CD4-positive, alpha-beta T cell (primary cell): ENCODE data around the gene MAP3K14. TPM values are rescaled to one million over a fixed set of nuclear protein-coding genes. Genes with fewer than 3 reads are reported as not detected.
A peak's percentile ranks its signal among the peaks of the same experiment; 100 is the strongest.

Source experiments
- ATAC-seq: fragments of 200-7000 bp; cut with Tn5 transposase; one replicate; pipeline ENCODE4 v1.10.0; 2022; ENCODE audit warnings: mild to moderate bottlenecking; ENCODE audit not compliant: poor library complexity
- CTCF ChIA-PET: fragments of 350-600 bp; sonication (Branson Sonifier 250); formaldehyde crosslinking; loops from one replicate; lab custom pipeline; 2021; ENCODE audit warnings: antibody characterized with exemption, inconsistent platforms; lab: Charles Lee
- POLR2A ChIA-PET: fragments of 350-600 bp; sonication (Branson Sonifier 250); formaldehyde crosslinking; loops from one replicate; lab custom pipeline; 2021; ENCODE audit warnings: antibody characterized with exemption, inconsistent platforms; lab: Charles Lee
- DNase-seq, 14 experiments: peaks; one replicate each; pipeline ENCODE4 v3.0.0-alpha.2; 2013 to 2020; ENCODE audit warnings: mixed read lengths in 2 of 14
- H3K27ac ChIP-seq, 2 donors: one replicate each; pipeline versions ENCODE4 v1.5.1 to v1.7.0; 2013; ENCODE audit warnings: low read length in 2 of 2, low read depth in 1 of 2, mild to moderate bottlenecking in 1 of 2
- H3K27me3 ChIP-seq, 2 experiments: 1 replicate in 1 of 2; 2 replicates in 1 of 2; pipeline versions ENCODE4 v1.6.1 to v1.7.0; 2013; ENCODE audit warnings: low read length in 2 of 2, control low read depth in 1 of 2, mild to moderate bottlenecking in 1 of 2, moderate library complexity in 1 of 2; ENCODE audit not compliant: insufficient read depth in 2 of 2, control insufficient read depth in 1 of 2
- H3K36me3 ChIP-seq: one replicate; pipeline ENCODE4 v1.6.1; 2013; ENCODE audit warnings: low read length, control low read depth; ENCODE audit not compliant: insufficient read depth
- H3K4me1 ChIP-seq: one replicate; pipeline ENCODE4 v1.6.1; 2013; ENCODE audit warnings: low read length, control low read depth; ENCODE audit not compliant: insufficient read depth
- H3K4me3 ChIP-seq: one replicate; pipeline ENCODE4 v1.5.1; 2013; ENCODE audit warnings: mild to moderate bottlenecking, low read length, moderate library complexity
- H3K9me3 ChIP-seq, 2 experiments: 1 replicate in 1 of 2; 2 replicates in 1 of 2; pipeline versions ENCODE4 v1.6.1 to v1.7.0; 2013; ENCODE audit warnings: low read length in 2 of 2, mild to moderate bottlenecking in 2 of 2, control low read depth in 1 of 2, moderate library complexity in 1 of 2; ENCODE audit not compliant: control insufficient read depth in 1 of 2, insufficient read depth in 1 of 2
- H3K27ac Mint-ChIP-seq: one replicate; pipeline ENCODE4 v1.8.0; 2020; ENCODE audit warnings: mixed read lengths
- H3K27me3 Mint-ChIP-seq: one replicate; pipeline ENCODE4 v1.8.0; 2021; ENCODE audit warnings: mixed read lengths
- H3K36me3 Mint-ChIP-seq: one replicate; pipeline ENCODE4 v1.8.0; 2021; ENCODE audit warnings: low read depth, mixed read lengths
- H3K4me1 Mint-ChIP-seq: one replicate; pipeline ENCODE4 v1.8.0; 2021; ENCODE audit warnings: low read depth, mixed read lengths
- H3K4me3 Mint-ChIP-seq: one replicate; pipeline ENCODE4 v1.8.0; 2020; ENCODE audit warnings: mild to moderate bottlenecking, mixed read lengths
- H3K9me3 Mint-ChIP-seq: one replicate; pipeline ENCODE4 v1.8.0; 2020; ENCODE audit warnings: mixed read lengths
- CTCF ChIP-seq: fragments of 200-600 bp; IDR thresholded peaks from one replicate; pipeline ENCODE4 v1.8.0; 2022; ENCODE audit warnings: antibody characterized with exemption, mild to moderate bottlenecking
- intact Hi-C, 2 experiments: fragments of 100-400 bp; cut with DNase I in 1 of 2; cut with micrococcal nuclease in 1 of 2; formaldehyde crosslinking; loops; one replicate each; pipeline versions ENCODE4 v1.15.1 to v1.9.0; 2023 to 2025; cut with DNase I, micrococcal nuclease
- total RNA-seq, 174 experiments: library from RNA in 2 of 174; stranded (reverse) in 2 of 174; gene quantifications; one replicate each; pipeline ENCODE4 v1.2.3 and lab custom pipeline; 2021 to 2026

Gene MAP3K14
- total RNA-seq, 2 experiments from 2014 or later, result 41.4 to 46.5 TPM

- no peaks in the 10 kb centered on the region for H3K27me3 Mint-ChIP-seq
- H3K4me3 ChIP-seq, result no peak overlapping the region
- TF ChIP-seq CTCF, result no peak
- H3K9me3 ChIP-seq, result no peaks in the 10 kb centered on the region
- ATAC-seq (no peak), DNase-seq (peak in 1 of 14 experiments; percentile 10)
- intact Hi-C loops, result no loop called here
- H3K4me3 Mint-ChIP-seq, result no peak overlapping the region
- H3K27me3 ChIP-seq, result peaks cover 0 to 3% of the 10 kb centered on the region in 2 experiments
- CTCF ChIA-PET, result no interaction called here
- POLR2A ChIA-PET, result no interaction called here
- H3K9me3 Mint-ChIP-seq, result no peaks in the 10 kb centered on the region
- H3K27ac ChIP-seq, result no peak overlapping the region
- H3K4me1 Mint-ChIP-seq, result no peaks in the 10 kb centered on the region
- H3K36me3 ChIP-seq, result no peaks in the 10 kb centered on the region
- H3K4me1 ChIP-seq, result no peaks in the 10 kb centered on the region
- H3K36me3 Mint-ChIP-seq, result no peaks in the 10 kb centered on the region
- no peak overlapping the region for H3K27ac Mint-ChIP-seq
These were observed 23.1 kb upstream of the MAP3K14 start for GRCh38 chr17:45339646-45340605.

- H3K36me3 Mint-ChIP-seq, result no peaks in the 10 kb centered on the region
- H3K27ac Mint-ChIP-seq, result no peak overlapping the region
- no peak overlapping the region for H3K4me3 Mint-ChIP-seq
- no peak for TF ChIP-seq CTCF
- Histone ChIP-seq H3K4me3 (no peak overlapping the region), H3K4me1 (no peaks in the 10 kb centered on the region), H3K27me3 (peaks cover 0 to 3% of the 10 kb centered on the region in 2 experiments), H3K27ac (no peak overlapping the region), H3K36me3 (no peaks in the 10 kb centered on the region), H3K9me3 (no peaks in the 10 kb centered on the region)
- DNase-seq (peak in 1 of 14 experiments; percentile 5), ATAC-seq (no peak)
- H3K4me1 Mint-ChIP-seq, result no peaks in the 10 kb centered on the region
- intact Hi-C loops, result no loop called here
- ChIA-PET CTCF (no interaction called here), POLR2A (no interaction called here)
- H3K9me3 Mint-ChIP-seq, result no peaks in the 10 kb centered on the region
- no peaks in the 10 kb centered on the region for H3K27me3 Mint-ChIP-seq
These were observed 22.2 kb upstream of the MAP3K14 start for GRCh38 chr17:45338996-45339535.

- Mint-ChIP-seq H3K27ac (no peak overlapping the region), H3K9me3 (no peaks in the 10 kb centered on the region), H3K4me3 (no peak overlapping the region), H3K27me3 (no peaks in the 10 kb centered on the region), H3K36me3 (no peaks in the 10 kb centered on the region), H3K4me1 (no peaks in the 10 kb centered on the region)
- H3K27me3 ChIP-seq, result peaks cover 0 to 3% of the 10 kb centered on the region in 2 experiments
- ChIA-PET CTCF (no interaction called here), POLR2A (no interaction called here)
- no peaks in the 10 kb centered on the region for H3K9me3 ChIP-seq
- ATAC-seq (no peak), DNase-seq (peak in 1 of 14 experiments; percentile 16)
- TF ChIP-seq CTCF, result no peak
- peaks cover under 1% of the 10 kb centered on the region for H3K4me1 ChIP-seq
- H3K27ac ChIP-seq, result no peak overlapping the region
- intact Hi-C loops, result no loop called here
- no peak overlapping the region for H3K4me3 ChIP-seq
- H3K36me3 ChIP-seq, result no peaks in the 10 kb centered on the region
These were observed 21.4 kb upstream of the MAP3K14 start for GRCh38 chr17:45338023-45338781.
